ENCODE data around the gene LXN. TPM values are rescaled to one million over a fixed set of nuclear protein-coding genes. Genes with fewer than 3 reads are reported as not detected.

The LXN gene
- polyA plus RNA-seq, 1 donor (not counting 4 experiments of a cell fraction or from before 2014, with no cell fraction given), result 8.4 TPM

DNA sequence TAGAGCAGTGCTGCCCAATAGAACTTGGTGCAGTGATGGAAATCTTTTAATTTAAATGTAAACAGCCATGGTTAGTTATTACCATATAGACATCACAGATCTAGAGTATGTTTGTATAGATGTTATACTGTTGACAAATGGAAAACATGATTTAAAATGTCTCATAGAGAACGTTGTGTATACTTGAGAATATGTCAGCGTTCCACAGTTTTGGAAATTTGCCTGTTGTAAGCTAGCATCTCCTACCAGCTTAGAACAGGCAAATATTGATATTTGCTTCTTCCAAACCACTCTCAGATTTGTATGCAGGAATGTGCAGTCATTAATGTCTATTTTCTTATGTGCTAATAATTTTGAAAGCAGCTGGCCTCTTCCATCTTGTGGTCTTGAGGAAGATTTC lies 8.4 kb upstream of the LXN start:
- Histone ChIP-seq H3K4me2 (ENCODE audit: control insufficient read depth, extremely low read depth, insufficient read depth, low read depth, low read length) (no peak overlapping the region), H3K27ac (ENCODE audit: control insufficient read depth, insufficient read depth, low read length) (no peak overlapping the region), H3K79me2 (ENCODE audit: control insufficient read depth, insufficient read depth, low read length) (no peaks in the 10 kb centered on the region), H2AFZ (ENCODE audit: control insufficient read depth, low read length) (no peak overlapping the region), H3K4me3 (ENCODE audit: control insufficient read depth in 2 of 3, extremely low read depth in 1 of 3, insufficient read depth in 2 of 3, low read depth in 1 of 3, low read length in 3 of 3) (no peak overlapping the region), H4K20me1 (ENCODE audit: control insufficient read depth, extremely low read depth, insufficient read depth, low read length) (no peaks in the 10 kb centered on the region), H3K9ac (ENCODE audit: control insufficient read depth, extremely low read depth, insufficient read depth, low read length) (no peak overlapping the region), H3K9me1 (ENCODE audit: control insufficient read depth, extremely low read depth, insufficient read depth, low read length) (no peaks in the 10 kb centered on the region), H3K27me3 (ENCODE audit: control insufficient read depth, extremely low read depth, insufficient read depth, low read length) (no peaks in the 10 kb centered on the region), H3K36me3 (ENCODE audit: control insufficient read depth in 2 of 2, extremely low read depth in 1 of 2, insufficient read depth in 2 of 2, low read length in 2 of 2) (peaks cover 0 to 5% of the 10 kb centered on the region in 2 experiments), H3K9me3 (ENCODE audit: control insufficient read depth, low read depth, low read length) (no peaks in the 10 kb centered on the region), H3K4me1 (ENCODE audit: control insufficient read depth, extremely low read depth, insufficient read depth, low read length) (no peaks in the 10 kb centered on the region)
- dilution Hi-C loops (cut with MboI; ENCODE audit: extremely low pct_ligation_motif_present, low sequenced_read_pairs), result no loop called here
- FAIRE-seq (no peak), DNase-seq (ENCODE audit: low read depth, low spot score) (no peak)
- TF ChIP-seq EZH2 (IDR thresholded peaks at IDR 0.05; ENCODE audit: low read length), result no peak
- TF ChIP-seq, protein P1, sequence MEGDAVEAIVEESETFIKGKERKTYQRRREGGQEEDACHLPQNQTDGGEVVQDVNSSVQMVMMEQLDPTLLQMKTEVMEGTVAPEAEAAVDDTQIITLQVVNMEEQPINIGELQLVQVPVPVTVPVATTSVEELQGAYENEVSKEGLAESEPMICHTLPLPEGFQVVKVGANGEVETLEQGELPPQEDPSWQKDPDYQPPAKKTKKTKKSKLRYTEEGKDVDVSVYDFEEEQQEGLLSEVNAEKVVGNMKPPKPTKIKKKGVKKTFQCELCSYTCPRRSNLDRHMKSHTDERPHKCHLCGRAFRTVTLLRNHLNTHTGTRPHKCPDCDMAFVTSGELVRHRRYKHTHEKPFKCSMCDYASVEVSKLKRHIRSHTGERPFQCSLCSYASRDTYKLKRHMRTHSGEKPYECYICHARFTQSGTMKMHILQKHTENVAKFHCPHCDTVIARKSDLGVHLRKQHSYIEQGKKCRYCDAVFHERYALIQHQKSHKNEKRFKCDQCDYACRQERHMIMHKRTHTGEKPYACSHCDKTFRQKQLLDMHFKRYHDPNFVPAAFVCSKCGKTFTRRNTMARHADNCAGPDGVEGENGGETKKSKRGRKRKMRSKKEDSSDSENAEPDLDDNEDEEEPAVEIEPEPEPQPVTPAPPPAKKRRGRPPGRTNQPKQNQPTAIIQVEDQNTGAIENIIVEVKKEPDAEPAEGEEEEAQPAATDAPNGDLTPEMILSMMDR (optimal IDR thresholded peaks at IDR 0.05 in 1 of 3, IDR thresholded peaks at IDR 0.05 in 1 of 3, conservative IDR thresholded peaks at IDR 0.05 in 1 of 3; ENCODE audit: extremely low read depth in 1 of 3, insufficient read depth in 2 of 3, low read length in 3 of 3), result no peak

DNA sequence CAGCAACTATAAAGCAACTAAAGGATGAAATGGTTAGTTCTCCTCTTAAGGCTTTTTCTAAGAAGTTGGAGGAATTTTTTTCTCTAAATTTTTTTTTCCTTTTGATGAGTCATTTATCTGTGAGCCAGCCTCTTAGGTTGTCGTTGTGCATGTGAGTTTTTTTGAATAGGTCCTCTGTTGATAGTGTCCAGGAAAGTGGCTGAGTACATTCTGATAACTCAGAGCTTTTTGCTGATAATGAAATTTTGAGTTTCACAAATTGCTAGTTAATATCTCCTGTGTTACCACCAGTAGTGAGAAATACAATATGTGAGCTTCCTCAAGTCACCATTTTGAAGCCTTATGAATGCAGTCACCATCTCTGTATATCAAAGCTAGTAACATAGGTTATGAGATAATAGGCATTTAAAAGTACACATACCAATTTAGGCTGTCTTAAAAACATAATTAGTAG lies 7.1 kb upstream of the LXN start:
- Histone ChIP-seq H3K36me3 (ENCODE audit: control insufficient read depth in 2 of 2, extremely low read depth in 1 of 2, insufficient read depth in 2 of 2, low read length in 2 of 2) (peaks cover 0 to 4% of the 10 kb centered on the region in 2 experiments), H3K9me3 (ENCODE audit: control insufficient read depth, low read depth, low read length) (no peaks in the 10 kb centered on the region), H3K4me3 (ENCODE audit: control insufficient read depth in 2 of 3, extremely low read depth in 1 of 3, insufficient read depth in 2 of 3, low read depth in 1 of 3, low read length in 3 of 3) (no peak overlapping the region), H2AFZ (ENCODE audit: control insufficient read depth, low read length) (no peak overlapping the region), H3K27ac (ENCODE audit: control insufficient read depth, insufficient read depth, low read length) (no peak overlapping the region), H3K79me2 (ENCODE audit: control insufficient read depth, insufficient read depth, low read length) (no peaks in the 10 kb centered on the region), H3K9me1 (ENCODE audit: control insufficient read depth, extremely low read depth, insufficient read depth, low read length) (no peaks in the 10 kb centered on the region), H3K4me2 (ENCODE audit: control insufficient read depth, extremely low read depth, insufficient read depth, low read depth, low read length) (no peak overlapping the region), H4K20me1 (ENCODE audit: control insufficient read depth, extremely low read depth, insufficient read depth, low read length) (no peaks in the 10 kb centered on the region), H3K27me3 (ENCODE audit: control insufficient read depth, extremely low read depth, insufficient read depth, low read length) (no peaks in the 10 kb centered on the region), H3K9ac (ENCODE audit: control insufficient read depth, extremely low read depth, insufficient read depth, low read length) (no peak overlapping the region), H3K4me1 (ENCODE audit: control insufficient read depth, extremely low read depth, insufficient read depth, low read length) (no peaks in the 10 kb centered on the region)
- dilution Hi-C loops (cut with MboI; ENCODE audit: extremely low pct_ligation_motif_present, low sequenced_read_pairs), result no loop called here
- no peak for FAIRE-seq
- no peak for DNase-seq (ENCODE audit: low read depth, low spot score)
- TF ChIP-seq, protein P1 (optimal IDR thresholded peaks at IDR 0.05 in 1 of 3, IDR thresholded peaks at IDR 0.05 in 1 of 3, conservative IDR thresholded peaks at IDR 0.05 in 1 of 3; ENCODE audit: extremely low read depth in 1 of 3, insufficient read depth in 2 of 3, low read length in 3 of 3), result no peak
- TF ChIP-seq EZH2 (IDR thresholded peaks at IDR 0.05; ENCODE audit: low read length), result no peak
